HG03135 (cell line): Measurements from ENCODE around the gene ZNF830.
"Not testable (repeated sequence)": the region's sequence is repeated elsewhere in the genome, so short reads cannot be mapped to it uniquely, and the experiment has no call there.

Experiments used
- ATAC-seq: cut with Tn5 transposase; IDR thresholded peaks from one replicate; pipeline ENCODE4 v1.9.1; 2021; ENCODE audit warnings: mild to moderate bottlenecking, moderate library complexity; ENCODE audit not compliant: unreplicated experiment

Gene ZNF830

GRCh38 chr17:34961093-34961911 is at the start of gene ZNF830, which contains the start of gene CCT6B:
Gene ZNF830 (plus strand): TSS chr17:34961540. CDS start chr17:34961567, 27 bp downstream.
Gene CCT6B (minus strand): TSS chr17:34961460. CDS start chr17:34961393, 67 bp downstream.
- peak; percentile 92 for ATAC-seq

GRCh38 chr17:34913001-34913400 is 48.3 kb upstream of the ZNF830 start:
- ATAC-seq = no peak

- ATAC-seq = no peak
Observed at GRCh38 chr17:34916120-34916519, 45.2 kb upstream of the ZNF830 start.

GRCh38 chr17:34917381-34917780 is 44.0 kb upstream of the ZNF830 start:
- ATAC-seq = no peak

GRCh38 chr17:34920676-34921075 is 40.7 kb upstream of the ZNF830 start:
- ATAC-seq = no peak

- no peak for ATAC-seq
Observed at GRCh38 chr17:34926661-34927060, 34.7 kb upstream of the ZNF830 start.

- ATAC-seq = no peak
Observed at GRCh38 chr17:34930283-34930682, 31.1 kb upstream of the ZNF830 start.

- not testable (repeated sequence) for ATAC-seq
Observed at GRCh38 chr17:34950780-34951179, 10.6 kb upstream of the ZNF830 start.

GRCh38 chr17:34958438-34958837 is 2.9 kb upstream of the ZNF830 start:
- ATAC-seq = no peak

- ATAC-seq = no peak
Observed at GRCh38 chr17:34974179-34974578, 12.8 kb downstream of the ZNF830 start.

- no peak for ATAC-seq
Observed at GRCh38 chr17:34974794-34975785, 13.8 kb downstream of the ZNF830 start.

GRCh38 chr17:34979153-34979552 is 17.8 kb downstream of the ZNF830 start:
- ATAC-seq = no peak

- ATAC-seq = no peak
Observed at GRCh38 chr17:34979650-34980352, 18.5 kb downstream of the ZNF830 start.

GRCh38 chr17:34980353-34980680 is 19.0 kb downstream of the ZNF830 start, which contains the start of gene LIG3:
Gene LIG3 (plus strand): TSS chr17:34980512. CDS start chr17:34983006, 2,494 bp downstream.
- ATAC-seq = peak; percentile 79

- ATAC-seq = peak; percentile 87
Observed at GRCh38 chr17:34980681-34981537, 19.6 kb downstream of the ZNF830 start.

GRCh38 chr17:34981538-34982241 is 20.4 kb downstream of the ZNF830 start:
- no peak for ATAC-seq

GRCh38 chr17:34987232-34987631 is 25.9 kb downstream of the ZNF830 start:
- no peak for ATAC-seq

GRCh38 chr17:34988644-34989043 is 27.3 kb downstream of the ZNF830 start:
- no peak for ATAC-seq

- ATAC-seq = no peak
Observed at GRCh38 chr17:34989473-34989872, 28.1 kb downstream of the ZNF830 start.
